GM12878 (cell line): ENCODE results near the gene SERPINB5. TPM values are rescaled to one million over a fixed set of nuclear protein-coding genes. Genes with fewer than 3 reads are reported as not detected.

ENCODE experiments used
- ATAC-seq: fragments of 200-7000 bp; cut with Tn5 transposase; 3 replicates; pipeline ENCODE4 v1.9.1; 2020; ENCODE audit warnings: mild to moderate bottlenecking, moderate library complexity
- BruUV-seq: library from RNA; stranded (reverse); fragments of 400-500 nt; replicated peaks from 2 replicates; lab custom pipeline; 2021; lab: Mats Ljungman, UMichigan
- CTCF ChIA-PET: fragments of 300-600 bp; sonication (Branson Sonifier 250); formaldehyde crosslinking; extraction: SDS; loops from one replicate; lab custom pipeline; 2021; ENCODE audit warnings: inconsistent platforms; lab: Yijun Ruan, JAX
- POLR2A ChIA-PET: fragments of 350-600 bp; formaldehyde crosslinking; extraction: SDS; loops from one replicate; lab custom pipeline; 2021; ENCODE audit warnings: inconsistent platforms; lab: Charles Lee
- RAD21 ChIA-PET: fragments of 300-600 bp; sonication (Branson Sonifier 250); formaldehyde crosslinking; loops from one replicate; lab custom pipeline; 2023; ENCODE audit warnings: antibody characterized with exemption; ENCODE audit not compliant: unreplicated experiment; lab: Charles Lee
- SMC1A ChIA-PET: fragments of 300-600 bp; sonication (Branson Sonifier 250); formaldehyde crosslinking; loops from one replicate; lab custom pipeline; 2023; ENCODE audit not compliant: unreplicated experiment, uncharacterized antibody; lab: Charles Lee
- DNase-seq: peaks from one replicate; pipeline ENCODE4 v3.0.0-alpha.2; 2011; ENCODE audit warnings: low read depth, low spot score
- FAIRE-seq: peaks from 3 replicates; lab custom pipeline; 2011; peaks lifted over from hg19 to GRCh38; lab: Jason Lieb, UNC
- H2AFZ ChIP-seq: 2 replicates; pipeline ENCODE4 v1.6.0; 2011; ENCODE audit warnings: low read depth, low read length, control low read depth; ENCODE audit not compliant: control insufficient read depth
- H3K27ac ChIP-seq: 2 replicates; pipeline ENCODE4 v1.5.1; 2011; ENCODE audit warnings: control low read depth; ENCODE audit not compliant: control insufficient read depth, insufficient read depth
- H3K27me3 ChIP-seq, 2 experiments: replicated peaks in 1 of 2; 2 replicates each; pipeline versions ENCODE4 v1.6.0 to v1.6.1; 2011; ENCODE audit warnings: low read length in 1 of 2; ENCODE audit not compliant: control insufficient read depth in 2 of 2, insufficient read depth in 2 of 2
- H3K36me3 ChIP-seq, 2 experiments: 2 replicates each; pipeline ENCODE4 v1.5.1; 2011; ENCODE audit warnings: low read length in 1 of 2; ENCODE audit not compliant: control insufficient read depth in 2 of 2, insufficient read depth in 2 of 2
- H3K4me1 ChIP-seq: 2 replicates; pipeline ENCODE4 v1.6.1; 2011; ENCODE audit warnings: mild to moderate bottlenecking, low read length, moderate library complexity, mixed read lengths; ENCODE audit not compliant: control insufficient read depth, insufficient read depth
- H3K4me2 ChIP-seq: 2 replicates; pipeline ENCODE4 v1.6.0; 2011; ENCODE audit warnings: control low read depth; ENCODE audit not compliant: control insufficient read depth, insufficient read depth
- H3K4me3 ChIP-seq: fragments of 200-600 bp; sonication (generic); 2 replicates; pipeline ENCODE4 v1.5.1; 2016
- H3K79me2 ChIP-seq: 2 replicates; pipeline ENCODE4 v1.6.0; 2011; ENCODE audit warnings: low read length; ENCODE audit not compliant: control insufficient read depth, insufficient read depth
- H3K9ac ChIP-seq: 2 replicates; pipeline ENCODE4 v1.8.0; 2011; ENCODE audit warnings: low read length, control low read depth, mixed read lengths; ENCODE audit not compliant: control insufficient read depth, insufficient read depth
- H3K9me3 ChIP-seq: replicated peaks from 3 replicates; pipeline ENCODE4 v1.5.1; 2011; ENCODE audit warnings: mild to moderate bottlenecking, low read length; ENCODE audit not compliant: control insufficient read depth, insufficient read depth
- H4K20me1 ChIP-seq: 2 replicates; pipeline ENCODE4 v1.6.0; 2011; ENCODE audit not compliant: control insufficient read depth, insufficient read depth
- ASH2L ChIP-seq: fragments of 300-600, 200-600 bp; sonication (generic); IDR thresholded peaks from 2 replicates; pipeline ENCODE4 v1.6.1; 2017; ENCODE audit warnings: low read depth, mild to moderate bottlenecking, borderline replicate concordance
- CBFB ChIP-seq: IDR thresholded peaks from 2 replicates; pipeline ENCODE4 v1.6.1; 2016; ENCODE audit warnings: antibody characterized with exemption, low read depth
- HCFC1 ChIP-seq: fragments of 150-350 bp; IDR thresholded peaks from 2 replicates; pipeline ENCODE4 v1.6.1; 2014; ENCODE audit warnings: low read length
- HDAC2 ChIP-seq: fragments of 200-600 bp; sonication (generic); IDR thresholded peaks from 2 replicates; pipeline ENCODE4 v1.6.1; 2017
- JUND ChIP-seq: IDR thresholded peaks from 2 replicates; pipeline ENCODE4 v1.6.1; 2012; ENCODE audit warnings: low read depth, mild to moderate bottlenecking, low read length, improper control_type of control experiment, moderate library complexity
- KDM1A ChIP-seq: fragments of 200-600 bp; sonication (generic); IDR thresholded peaks from 2 replicates; pipeline ENCODE4 v1.6.1; 2016; ENCODE audit warnings: borderline replicate concordance
- NFIC ChIP-seq: IDR thresholded peaks from 2 replicates; pipeline ENCODE4 v1.6.1; 2012; ENCODE audit warnings: low read depth, mild to moderate bottlenecking, inconsistent platforms, low read length, moderate library complexity
- NR2C1 ChIP-seq: fragments of 450-650 bp; IDR thresholded peaks from 2 replicates; pipeline ENCODE4 v1.6.1; 2017; ENCODE audit warnings: antibody characterized with exemption, mild to moderate bottlenecking, moderate library complexity
- SMARCA5 ChIP-seq: fragments of 450-650 bp; IDR thresholded peaks from 2 replicates; pipeline ENCODE4 v1.6.1; 2017; ENCODE audit warnings: mild to moderate bottlenecking
- TCF7 ChIP-seq: IDR thresholded peaks from 2 replicates; pipeline ENCODE4 v1.6.1; 2014; ENCODE audit warnings: antibody characterized with exemption, borderline replicate concordance
- WGBS: methylation state at CpG from one replicate; pipeline ENCODE4 v1.1.6; 2016; ENCODE audit warnings: low lambda C conversion rate; ENCODE audit not compliant: insufficient replicate concordance, insufficient coverage; ENCODE audit errors: missing lambda C conversion rate; 5-methylcytosine and 5-hydroxymethylcytosine counted together
- in situ Hi-C: fragments of 300-500 bp; cut with MboI; formaldehyde crosslinking; loops from 9 replicates; pipeline ENCODE4 v1.14.3; 2018; ENCODE audit warnings: mixed read lengths
- intact Hi-C: fragments of 100-400 bp; cut with micrococcal nuclease; formaldehyde crosslinking; loops from one replicate; pipeline ENCODE4 v1.14.2; 2022; ENCODE audit not compliant: unreplicated experiment
- polyA plus RNA-seq, 11 experiments: library from polyadenylated mRNA; depleted of rRNA in 4 of 11; unstranded in 6 of 11; stranded (reverse) in 5 of 11; fragments of >200 nt; fragmentation: Nextera tagmentation in 4 of 11; fragmentation: Illumina TruSeq in 1 of 11; extraction: Ambion mirVana in 4 of 11; extraction: Trizol in 1 of 11; gene quantifications; 1 replicate in 1 of 11; 2 replicates in 10 of 11; pipeline versions ENCODE4 v1.2.1 to v1.2.3, GENCODE V29; 2011 to 2016; ENCODE audit warnings: inconsistent platforms in 2 of 11, missing spikeins in 2 of 11, low read depth in 1 of 11
- total RNA-seq, 4 experiments: library from RNA; depleted of rRNA in 3 of 4; stranded (reverse); fragments of >200 nt in 3 of 4; fragmentation: Illumina TruSeq in 1 of 4; extraction: Trizol in 1 of 4; gene quantifications; 2 replicates each; pipeline versions ENCODE4 v1.2.1 to v1.2.3, GENCODE V29; 2013 to 2021
- TF ChIP-seq, protein P1 (sequence below): IDR thresholded peaks from 2 replicates; pipeline ENCODE4 v1.6.1; 2012; ENCODE audit warnings: low read depth, low read length, improper control_type of control experiment
- TF ChIP-seq, protein P2 (sequence below): fragments of 450-650 bp; IDR thresholded peaks from 2 replicates; pipeline ENCODE4 v1.6.1; 2016; ENCODE audit warnings: mild to moderate bottlenecking
- TF ChIP-seq, protein P3 (sequence below): IDR thresholded peaks from 2 replicates; pipeline ENCODE4 v1.6.1; 2012; ENCODE audit warnings: mild to moderate bottlenecking, low read depth, low read length
- TF ChIP-seq, protein P4 (sequence below): fragments of 450-650 bp; IDR thresholded peaks from 2 replicates; pipeline ENCODE4 v1.6.1; 2017; ENCODE audit warnings: antibody characterized with exemption, mild to moderate bottlenecking, moderate library complexity

The SERPINB5 gene
- total and polyA plus RNA-seq, 10 of the 15 experiments (the other 5 are each of a cell fraction or from before 2014, with no cell fraction given) = 0.03 to 0.04 TPM; not detected in 8

DNA sequence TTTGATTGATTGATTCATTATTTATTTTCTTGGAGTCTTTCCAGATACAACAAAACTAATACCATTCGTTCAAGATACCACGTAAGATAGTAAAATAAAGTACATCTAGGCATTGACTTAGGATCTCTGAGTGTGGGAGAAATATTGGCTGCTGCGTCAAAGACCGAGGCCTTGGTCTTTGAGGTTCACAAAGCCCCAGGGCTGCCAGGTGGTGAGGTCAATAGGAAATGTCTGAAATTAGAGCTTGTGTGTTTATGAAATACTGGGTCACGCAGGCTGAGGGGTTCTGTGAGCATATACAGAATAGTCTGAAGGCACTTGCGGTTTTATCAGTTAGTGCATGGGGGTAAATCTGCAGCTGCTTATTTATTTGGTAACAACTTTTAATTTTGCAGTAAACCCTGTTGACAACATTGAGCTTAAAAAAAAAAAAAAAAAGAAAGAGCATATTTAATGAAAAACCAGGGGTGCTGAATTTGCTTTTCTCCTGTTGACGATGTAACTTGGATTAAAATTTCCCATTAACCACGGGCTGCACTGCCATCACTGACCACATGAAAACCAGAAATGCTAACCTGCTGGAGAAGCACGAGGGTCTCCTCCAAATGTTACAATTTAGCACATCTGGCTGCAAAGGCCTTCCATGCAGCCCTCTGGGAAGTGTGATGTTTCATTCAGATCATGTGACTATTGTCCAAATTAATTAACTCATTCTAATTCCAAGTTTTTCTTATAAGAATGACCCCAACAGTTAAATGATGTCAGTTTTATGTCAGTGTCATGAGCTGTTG is 38.3 kb downstream of the SERPINB5 start:
- FAIRE-seq (no peak), DNase-seq (no peak)
- in situ Hi-C loops = loop anchor here (5.0 to 25.0 kb wide), 2 partner anchors 332 to 472 kb away; no protein-coding TSS in a partner anchor
- H3K36me3 ChIP-seq = no peaks in the 10 kb centered on the region
- H3K27ac ChIP-seq = no peak overlapping the region
- ChIA-PET CTCF (interaction anchor here (0.6 to 8.2 kb wide), 7 partner anchors 7 to 421 kb away, joined by 3 to 237 read pairs (median 8); no protein-coding TSS in a partner anchor), POLR2A (interaction anchor here (0.6 kb wide), 1 partner anchor 421 kb away, joined by 3 read pairs; no protein-coding TSS in a partner anchor), SMC1A (interaction anchor here (0.9 to 7.1 kb wide), 3 partner anchors 11 to 67 kb away, joined by 3 to 130 read pairs (median 3); no protein-coding TSS in a partner anchor)
- no peak overlapping the region for H3K4me2 ChIP-seq
- H4K20me1 ChIP-seq = no peaks in the 10 kb centered on the region
- no peaks in the 10 kb centered on the region for H3K4me1 ChIP-seq
- 0 out of 4 replicates have a peak, but pooled peaks cover 0 to 1% of the 10 kb centered on the region in 2 experiments for H3K27me3 ChIP-seq
- H3K9me3 ChIP-seq = no peaks in the 10 kb centered on the region
- intact Hi-C loops = loop anchor here (5.0 kb wide), 1 partner anchor 462 kb away; no protein-coding TSS in a partner anchor
- no peaks in the 10 kb centered on the region for H3K79me2 ChIP-seq
- BruUV-seq = no TSS peak
- no peak overlapping the region for H3K4me3 ChIP-seq
- no peak overlapping the region for H2AFZ ChIP-seq
- 36% methylated on average over 9 of the region's 9 CpGs for whole genome bisulfite sequencing
- TF ChIP-seq TCF7 = no peak
- TF ChIP-seq ASH2L = no peak
- no peak for TF ChIP-seq HDAC2
- TF ChIP-seq KDM1A = no peak
- TF ChIP-seq NR2C1 = no peak
- no peak for TF ChIP-seq SMARCA5
- TF ChIP-seq, protein P1, sequence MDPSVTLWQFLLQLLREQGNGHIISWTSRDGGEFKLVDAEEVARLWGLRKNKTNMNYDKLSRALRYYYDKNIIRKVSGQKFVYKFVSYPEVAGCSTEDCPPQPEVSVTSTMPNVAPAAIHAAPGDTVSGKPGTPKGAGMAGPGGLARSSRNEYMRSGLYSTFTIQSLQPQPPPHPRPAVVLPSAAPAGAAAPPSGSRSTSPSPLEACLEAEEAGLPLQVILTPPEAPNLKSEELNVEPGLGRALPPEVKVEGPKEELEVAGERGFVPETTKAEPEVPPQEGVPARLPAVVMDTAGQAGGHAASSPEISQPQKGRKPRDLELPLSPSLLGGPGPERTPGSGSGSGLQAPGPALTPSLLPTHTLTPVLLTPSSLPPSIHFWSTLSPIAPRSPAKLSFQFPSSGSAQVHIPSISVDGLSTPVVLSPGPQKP = no peak
- no peak for TF ChIP-seq HCFC1
- TF ChIP-seq, protein P2, sequence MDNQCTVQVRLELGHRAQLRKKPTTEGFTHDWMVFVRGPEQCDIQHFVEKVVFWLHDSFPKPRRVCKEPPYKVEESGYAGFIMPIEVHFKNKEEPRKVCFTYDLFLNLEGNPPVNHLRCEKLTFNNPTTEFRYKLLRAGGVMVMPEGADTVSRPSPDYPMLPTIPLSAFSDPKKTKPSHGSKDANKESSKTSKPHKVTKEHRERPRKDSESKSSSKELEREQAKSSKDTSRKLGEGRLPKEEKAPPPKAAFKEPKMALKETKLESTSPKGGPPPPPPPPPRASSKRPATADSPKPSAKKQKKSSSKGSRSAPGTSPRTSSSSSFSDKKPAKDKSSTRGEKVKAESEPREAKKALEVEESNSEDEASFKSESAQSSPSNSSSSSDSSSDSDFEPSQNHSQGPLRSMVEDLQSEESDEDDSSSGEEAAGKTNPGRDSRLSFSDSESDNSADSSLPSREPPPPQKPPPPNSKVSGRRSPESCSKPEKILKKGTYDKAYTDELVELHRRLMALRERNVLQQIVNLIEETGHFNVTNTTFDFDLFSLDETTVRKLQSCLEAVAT = no peak
- no peak for TF ChIP-seq NFIC
- TF ChIP-seq, protein P3, sequence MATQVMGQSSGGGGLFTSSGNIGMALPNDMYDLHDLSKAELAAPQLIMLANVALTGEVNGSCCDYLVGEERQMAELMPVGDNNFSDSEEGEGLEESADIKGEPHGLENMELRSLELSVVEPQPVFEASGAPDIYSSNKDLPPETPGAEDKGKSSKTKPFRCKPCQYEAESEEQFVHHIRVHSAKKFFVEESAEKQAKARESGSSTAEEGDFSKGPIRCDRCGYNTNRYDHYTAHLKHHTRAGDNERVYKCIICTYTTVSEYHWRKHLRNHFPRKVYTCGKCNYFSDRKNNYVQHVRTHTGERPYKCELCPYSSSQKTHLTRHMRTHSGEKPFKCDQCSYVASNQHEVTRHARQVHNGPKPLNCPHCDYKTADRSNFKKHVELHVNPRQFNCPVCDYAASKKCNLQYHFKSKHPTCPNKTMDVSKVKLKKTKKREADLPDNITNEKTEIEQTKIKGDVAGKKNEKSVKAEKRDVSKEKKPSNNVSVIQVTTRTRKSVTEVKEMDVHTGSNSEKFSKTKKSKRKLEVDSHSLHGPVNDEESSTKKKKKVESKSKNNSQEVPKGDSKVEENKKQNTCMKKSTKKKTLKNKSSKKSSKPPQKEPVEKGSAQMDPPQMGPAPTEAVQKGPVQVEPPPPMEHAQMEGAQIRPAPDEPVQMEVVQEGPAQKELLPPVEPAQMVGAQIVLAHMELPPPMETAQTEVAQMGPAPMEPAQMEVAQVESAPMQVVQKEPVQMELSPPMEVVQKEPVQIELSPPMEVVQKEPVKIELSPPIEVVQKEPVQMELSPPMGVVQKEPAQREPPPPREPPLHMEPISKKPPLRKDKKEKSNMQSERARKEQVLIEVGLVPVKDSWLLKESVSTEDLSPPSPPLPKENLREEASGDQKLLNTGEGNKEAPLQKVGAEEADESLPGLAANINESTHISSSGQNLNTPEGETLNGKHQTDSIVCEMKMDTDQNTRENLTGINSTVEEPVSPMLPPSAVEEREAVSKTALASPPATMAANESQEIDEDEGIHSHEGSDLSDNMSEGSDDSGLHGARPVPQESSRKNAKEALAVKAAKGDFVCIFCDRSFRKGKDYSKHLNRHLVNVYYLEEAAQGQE = no peak
- TF ChIP-seq JUND = no peak
- TF ChIP-seq, protein P4, sequence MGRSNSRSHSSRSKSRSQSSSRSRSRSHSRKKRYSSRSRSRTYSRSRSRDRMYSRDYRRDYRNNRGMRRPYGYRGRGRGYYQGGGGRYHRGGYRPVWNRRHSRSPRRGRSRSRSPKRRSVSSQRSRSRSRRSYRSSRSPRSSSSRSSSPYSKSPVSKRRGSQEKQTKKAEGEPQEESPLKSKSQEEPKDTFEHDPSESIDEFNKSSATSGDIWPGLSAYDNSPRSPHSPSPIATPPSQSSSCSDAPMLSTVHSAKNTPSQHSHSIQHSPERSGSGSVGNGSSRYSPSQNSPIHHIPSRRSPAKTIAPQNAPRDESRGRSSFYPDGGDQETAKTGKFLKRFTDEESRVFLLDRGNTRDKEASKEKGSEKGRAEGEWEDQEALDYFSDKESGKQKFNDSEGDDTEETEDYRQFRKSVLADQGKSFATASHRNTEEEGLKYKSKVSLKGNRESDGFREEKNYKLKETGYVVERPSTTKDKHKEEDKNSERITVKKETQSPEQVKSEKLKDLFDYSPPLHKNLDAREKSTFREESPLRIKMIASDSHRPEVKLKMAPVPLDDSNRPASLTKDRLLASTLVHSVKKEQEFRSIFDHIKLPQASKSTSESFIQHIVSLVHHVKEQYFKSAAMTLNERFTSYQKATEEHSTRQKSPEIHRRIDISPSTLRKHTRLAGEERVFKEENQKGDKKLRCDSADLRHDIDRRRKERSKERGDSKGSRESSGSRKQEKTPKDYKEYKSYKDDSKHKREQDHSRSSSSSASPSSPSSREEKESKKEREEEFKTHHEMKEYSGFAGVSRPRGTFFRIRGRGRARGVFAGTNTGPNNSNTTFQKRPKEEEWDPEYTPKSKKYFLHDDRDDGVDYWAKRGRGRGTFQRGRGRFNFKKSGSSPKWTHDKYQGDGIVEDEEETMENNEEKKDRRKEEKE = no peak
- TF ChIP-seq CBFB = no peak
- TF ChIP-seq, all 136 proteins: peak for 0
- no peak for ATAC-seq
- H3K9ac ChIP-seq = no peak overlapping the region
- RAD21 ChIA-PET = interaction anchor here (0.6 to 10.9 kb wide), 3 partner anchors 65 to 422 kb away, joined by 3 to 149 read pairs (median 4); no protein-coding TSS in a partner anchor
